Prostate gland (tissue), 2 donors: Measurements from ENCODE around the gene CNBD2. TPM values are rescaled to one million over a fixed set of nuclear protein-coding genes. Genes with fewer than 3 reads are reported as not detected.
"Not testable (repeated sequence)": the region's sequence is repeated elsewhere in the genome, so short reads cannot be mapped to it uniquely, and the experiment has no call there.

Experiments
- DNase-seq: peaks from one replicate; pipeline ENCODE4 v3.0.0-alpha.2; 2019; ENCODE audit warnings: low spot score
- H3K27ac ChIP-seq, 2 donors: fragments of 200-600 bp; sonication (generic); 2 replicates each; pipeline ENCODE4 v1.5.1; 2017 to 2019
- H3K27me3 ChIP-seq: fragments of 200-600 bp; sonication (generic); replicated peaks from 2 replicates; pipeline ENCODE4 v1.5.1; 2019; ENCODE audit not compliant: insufficient read depth
- H3K36me3 ChIP-seq, 2 donors: fragments of 200-600 bp; sonication (generic); 1 replicate in 1 of 2; 2 replicates in 1 of 2; pipeline versions ENCODE4 v1.5.1 to v1.8.1; 2017 to 2019
- H3K4me1 ChIP-seq: fragments of 200-600 bp; sonication (generic); replicated peaks from 2 replicates; pipeline ENCODE4 v1.5.1; 2019
- H3K4me3 ChIP-seq, 2 donors: fragments of 200-600 bp; sonication (generic); 2 replicates each; pipeline ENCODE4 v1.5.1; 2017 to 2019
- H3K9me3 ChIP-seq: fragments of 200-600 bp; sonication (generic); 2 replicates; pipeline ENCODE4 v1.5.1; 2017
- CTCF ChIP-seq, 4 experiments: fragments of 200-600 bp in 2 of 4; fragments of 450-650 bp in 2 of 4; sonication (generic) in 2 of 4; IDR thresholded peaks; 1 replicate in 3 of 4; 2 replicates in 1 of 4; pipeline ENCODE4 v1.5.1; 2016 to 2019; ENCODE audit warnings: antibody characterized with exemption in 4 of 4, mild to moderate bottlenecking in 2 of 4, moderate library complexity in 2 of 4
- POLR2A ChIP-seq: fragments of 450-650 bp; IDR thresholded peaks from one replicate; pipeline ENCODE4 v1.6.1; 2016; ENCODE audit warnings: antibody characterized with exemption, mild to moderate bottlenecking
- POLR2AphosphoS5 ChIP-seq: sonication (generic); formaldehyde crosslinking; IDR thresholded peaks from one replicate; pipeline ENCODE4 v1.6.1; 2017; ENCODE audit warnings: antibody characterized with exemption
- WGBS: methylation state at CpG from one replicate; pipeline ENCODE4 v1.1.5; 2018; 5-methylcytosine and 5-hydroxymethylcytosine counted together
- intact Hi-C: fragments of 100-400 bp; cut with DNase I; formaldehyde crosslinking; loops from one replicate; pipeline ENCODE4 v1.14.2; 2022
- small RNA-seq, 2 donors: library from RNA; depleted of rRNA; stranded (forward); fragments of <200 nt; gene quantifications; one replicate each; pipeline ENCODE3, GENCODE V24; 2016
- total RNA-seq, 2 donors: library from RNA; depleted of rRNA; stranded (reverse); fragments of >200 nt; gene quantifications; one replicate each; pipeline ENCODE4 v1.1.0, GENCODE V29; 2016

Gene CNBD2
- total RNA-seq, 2 donors from 2014 or later, result 3.3 to 7.7 TPM

GRCh38 chr20:36071848-36072247 is 103.5 kb downstream of the CNBD2 start:
- no peak overlapping the region for H3K27ac ChIP-seq
- H3K27me3 ChIP-seq, result no peaks in the 10 kb centered on the region
- intact Hi-C loops, result no loop called here
- 69% methylated on average over 2 of the region's 2 CpGs for WGBS
- TF ChIP-seq POLR2A (no peak), POLR2AphosphoS5 (no peak), CTCF (IDR thresholded peaks at IDR 0.05) (no peak)
- H3K4me3 ChIP-seq, result no peak overlapping the region
- no peaks in the 10 kb centered on the region for H3K9me3 ChIP-seq
- no peaks in the 10 kb centered on the region for H3K36me3 ChIP-seq
- no peak for DNase-seq
- H3K4me1 ChIP-seq, result no peaks in the 10 kb centered on the region

- intact Hi-C loops, result no loop called here
- no peaks in the 10 kb centered on the region for H3K4me1 ChIP-seq
- no peak for DNase-seq
- no peak overlapping the region for H3K27ac ChIP-seq
- TF ChIP-seq POLR2A (no peak), CTCF (IDR thresholded peaks at IDR 0.05) (no peak), POLR2AphosphoS5 (no peak)
- 11% methylated on average over 2 of the region's 2 CpGs for WGBS
- no peak overlapping the region for H3K4me3 ChIP-seq
- H3K27me3 ChIP-seq, result no peaks in the 10 kb centered on the region
- no peaks in the 10 kb centered on the region for H3K9me3 ChIP-seq
- no peaks in the 10 kb centered on the region for H3K36me3 ChIP-seq
Measured at GRCh38 chr20:36074983-36075382, 106.6 kb downstream of the CNBD2 start.

GRCh38 chr20:36077762-36078161 is 109.4 kb downstream of the CNBD2 start:
- H3K4me3 ChIP-seq, H3K36me3 ChIP-seq, intact Hi-C loops, H3K27ac ChIP-seq, DNase-seq, H3K9me3 ChIP-seq, H3K4me1 ChIP-seq, H3K27me3 ChIP-seq: not testable (repeated sequence)
- WGBS, result 58% methylated on average over 5 of the region's 5 CpGs

GRCh38 chr20:36079486-36079885 is 111.1 kb downstream of the CNBD2 start:
- TF ChIP-seq CTCF (IDR thresholded peaks at IDR 0.05) (no peak), POLR2A (no peak), POLR2AphosphoS5 (no peak)
- no peak for DNase-seq
- Histone ChIP-seq H3K27ac (no peak overlapping the region), H3K4me3 (no peak overlapping the region), H3K4me1 (no peaks in the 10 kb centered on the region), H3K36me3 (no peaks in the 10 kb centered on the region), H3K27me3 (no peaks in the 10 kb centered on the region), H3K9me3 (no peaks in the 10 kb centered on the region)
- WGBS, result 94% methylated on average over 6 of the region's 6 CpGs
- intact Hi-C loops, result no loop called here

- H3K4me3 ChIP-seq, H3K27me3 ChIP-seq, H3K9me3 ChIP-seq, DNase-seq, H3K4me1 ChIP-seq, H3K27ac ChIP-seq, H3K36me3 ChIP-seq, intact Hi-C loops: not testable (repeated sequence)
- WGBS, result 78% methylated on average over 6 of the region's 6 CpGs
Measured at GRCh38 chr20:36079984-36080383, 111.6 kb downstream of the CNBD2 start.

Small RNA genes within 50 kb of the gene (small RNA-seq; reads per million reads assigned to genes)
- gene RNU6-937P, result 0 reads per million in 2 donors

Other genes with a start within 250 kb of the CNBD2 start
- gene RBM39, start 226.3 kb upstream of the CNBD2 start, total RNA-seq, result 100 to 1,000 TPM; 228 to 235 TPM
- 10 to 100 TPM; 34.7 to 61.1 TPM for gene PHF20, start 196.6 kb upstream of the CNBD2 start, total RNA-seq
- 100 to 1,000 TPM; 137 to 199 TPM for gene SCAND1, start 14.1 kb upstream of the CNBD2 start, total RNA-seq
- 10 to 100 TPM; 27.7 to 91.1 TPM for gene EPB41L1, start 186.2 kb downstream of the CNBD2 start, total RNA-seq